ENCODE data around the gene CAMLG. TPM values are rescaled to one million over a fixed set of nuclear protein-coding genes. Genes with fewer than 3 reads are reported as not detected.

Gene CAMLG
- total RNA-seq, 2 donors from 2014 or later = 23.3 to 25.6 TPM

- H3K27ac Mint-ChIP-seq = no peak overlapping the region
- no peaks in the 10 kb centered on the region for H3K27me3 Mint-ChIP-seq (ENCODE audit: insufficient read depth)
- no peak overlapping the region for H3K4me3 Mint-ChIP-seq
- peaks cover 18% of the 10 kb centered on the region for H3K4me1 Mint-ChIP-seq
- peaks cover 4% of the 10 kb centered on the region for H3K36me3 Mint-ChIP-seq (ENCODE audit: low read depth)
- Histone ChIP-seq H3K36me3 (ENCODE audit: control insufficient read depth, insufficient read depth, low read length) (peaks cover 3% of the 10 kb centered on the region), H3K27me3 (ENCODE audit: control insufficient read depth, insufficient read depth, low read length, poor library complexity, severe bottlenecking) (no peaks in the 10 kb centered on the region), H3K27ac (ENCODE audit: low read depth, low read length) (no peak overlapping the region), H3K9ac (ENCODE audit: extremely low read depth, low read length, poor library complexity, severe bottlenecking) (no peak overlapping the region), H3K9me3 (ENCODE audit: control insufficient read depth, low read length) (no peaks in the 10 kb centered on the region), H3K4me1 (ENCODE audit: control insufficient read depth, insufficient read depth, low read length) (no peaks in the 10 kb centered on the region), H3K4me3 (ENCODE audit: low read length) (no peak overlapping the region)
- WGBS, 2 experiments (ENCODE audit: insufficient coverage in 1 of 2, insufficient read length in 1 of 2) = 80% methylated on average over 1 of the region's 2 CpGs; no CpG with 5 or more reads in 1 of the 2 experiments
- no peak for DNase-seq
- TF ChIP-seq CTCF (conservative IDR thresholded peaks at IDR 0.05) = no peak
- H3K9me3 Mint-ChIP-seq = no peaks in the 10 kb centered on the region
Observed at GRCh38 chr5:134736173-134736812, 2.1 kb upstream of the CAMLG start.

GRCh38 chr5:134738963-134739661, 764 bp downstream of the CAMLG start:
- Histone ChIP-seq H3K4me3 (ENCODE audit: low read length) (peak overlapping the region; percentile 96), H3K4me1 (ENCODE audit: control insufficient read depth, insufficient read depth, low read length) (no peaks in the 10 kb centered on the region), H3K9ac (ENCODE audit: extremely low read depth, low read length, poor library complexity, severe bottlenecking) (peak overlapping the region; percentile 78), H3K27me3 (ENCODE audit: control insufficient read depth, insufficient read depth, low read length, poor library complexity, severe bottlenecking) (no peaks in the 10 kb centered on the region), H3K27ac (ENCODE audit: low read depth, low read length) (no peak overlapping the region), H3K36me3 (ENCODE audit: control insufficient read depth, insufficient read depth, low read length) (peaks cover 18% of the 10 kb centered on the region), H3K9me3 (ENCODE audit: control insufficient read depth, low read length) (no peaks in the 10 kb centered on the region)
- Mint-ChIP-seq H3K4me3 (peak overlapping the region; percentile 96), H3K27ac (peak overlapping the region; percentile 97), H3K4me1 (peaks cover 19% of the 10 kb centered on the region), H3K9me3 (no peaks in the 10 kb centered on the region), H3K36me3 (ENCODE audit: low read depth) (peaks cover 18% of the 10 kb centered on the region), H3K27me3 (ENCODE audit: insufficient read depth) (no peaks in the 10 kb centered on the region)
- peak; percentile 16 for TF ChIP-seq CTCF (conservative IDR thresholded peaks at IDR 0.05)
- peak; percentile 77 for DNase-seq
- WGBS, 2 experiments (ENCODE audit: insufficient coverage in 1 of 2, insufficient read length in 1 of 2) = 11 to 15% methylated on average over 17 to 21 of the region's 21 CpGs

- Mint-ChIP-seq H3K27ac (peak overlapping the region; percentile 52), H3K9me3 (no peaks in the 10 kb centered on the region), H3K36me3 (ENCODE audit: low read depth) (peaks cover 22% of the 10 kb centered on the region), H3K4me1 (peaks cover 19% of the 10 kb centered on the region), H3K27me3 (ENCODE audit: insufficient read depth) (no peaks in the 10 kb centered on the region), H3K4me3 (no peak overlapping the region)
- peaks cover 24% of the 10 kb centered on the region for H3K36me3 ChIP-seq (ENCODE audit: control insufficient read depth, insufficient read depth, low read length)
- no peak overlapping the region for H3K4me3 ChIP-seq (ENCODE audit: low read length)
- WGBS, 2 experiments (ENCODE audit: insufficient coverage in 1 of 2, insufficient read length in 1 of 2) = 93 to 95% methylated on average over 11 of the region's 11 CpGs
- no peak overlapping the region for H3K27ac ChIP-seq (ENCODE audit: low read depth, low read length)
- no peak for TF ChIP-seq CTCF (conservative IDR thresholded peaks at IDR 0.05)
- DNase-seq = no peak
- no peaks in the 10 kb centered on the region for H3K9me3 ChIP-seq (ENCODE audit: control insufficient read depth, low read length)
- H3K4me1 ChIP-seq (ENCODE audit: control insufficient read depth, insufficient read depth, low read length) = no peaks in the 10 kb centered on the region
- no peak overlapping the region for H3K9ac ChIP-seq (ENCODE audit: extremely low read depth, low read length, poor library complexity, severe bottlenecking)
- H3K27me3 ChIP-seq (ENCODE audit: control insufficient read depth, insufficient read depth, low read length, poor library complexity, severe bottlenecking) = no peaks in the 10 kb centered on the region
Observed at GRCh38 chr5:134741052-134741451, 2.7 kb downstream of the CAMLG start.

Data from endodermal cell (in vitro differentiated cells).